ENCODE data around the gene EPS8L2.

- TF ChIP-seq EZH2 (IDR thresholded peaks at IDR 0.05) (no peak), POLR2AphosphoS5 (IDR thresholded peaks at IDR 0.05; ENCODE audit: borderline replicate concordance, low read depth, low read length) (no peak), FOXP2 (optimal IDR thresholded peaks at IDR 0.05; ENCODE audit: control extremely low read depth, extremely low read length, insufficient read depth) (no peak)
These were observed 6.9 kb upstream of the EPS8L2 start for GRCh38 chr11:699116-699508.
